COLO829 (cell line): Measurements from ENCODE around the gene HNRNPH2.

ENCODE experiments used
- DNase-seq: peaks from one replicate; pipeline ENCODE4 v3.0.0; 2012; ENCODE audit warnings: low spot score

HNRNPH2 gene

GRCh38 chrX:101462892-101463291, 54.9 kb downstream of the HNRNPH2 start:
- DNase-seq, result peak; percentile 24
